Activated gamma-delta T cell treated with anti-CD3 and anti-CD28 coated beads, Interleukin-2, amount 50 U/mL, for 16 hours (primary cell): ENCODE data around the gene PRSS21.

ENCODE experiments used
- DNase-seq: peaks from one replicate; pipeline ENCODE4 v3.0.0-alpha.2; 2020; ENCODE audit warnings: low read depth

PRSS21 gene

GRCh38 chr16:2845116-2845515 lies 28.1 kb downstream of the PRSS21 start:
- no peak for DNase-seq

- no peak for DNase-seq
These were observed 29.7 kb downstream of the PRSS21 start for GRCh38 chr16:2846511-2847310.

GRCh38 chr16:2848933-2849725 lies 32.1 kb downstream of the PRSS21 start:
- DNase-seq: no peak

- no peak for DNase-seq
These were observed 35.1 kb downstream of the PRSS21 start for GRCh38 chr16:2852003-2852730.

GRCh38 chr16:2852731-2853507 lies 35.9 kb downstream of the PRSS21 start:
- DNase-seq: no peak

GRCh38 chr16:2853531-2854073 lies 36.6 kb downstream of the PRSS21 start:
- no peak for DNase-seq

DNA sequence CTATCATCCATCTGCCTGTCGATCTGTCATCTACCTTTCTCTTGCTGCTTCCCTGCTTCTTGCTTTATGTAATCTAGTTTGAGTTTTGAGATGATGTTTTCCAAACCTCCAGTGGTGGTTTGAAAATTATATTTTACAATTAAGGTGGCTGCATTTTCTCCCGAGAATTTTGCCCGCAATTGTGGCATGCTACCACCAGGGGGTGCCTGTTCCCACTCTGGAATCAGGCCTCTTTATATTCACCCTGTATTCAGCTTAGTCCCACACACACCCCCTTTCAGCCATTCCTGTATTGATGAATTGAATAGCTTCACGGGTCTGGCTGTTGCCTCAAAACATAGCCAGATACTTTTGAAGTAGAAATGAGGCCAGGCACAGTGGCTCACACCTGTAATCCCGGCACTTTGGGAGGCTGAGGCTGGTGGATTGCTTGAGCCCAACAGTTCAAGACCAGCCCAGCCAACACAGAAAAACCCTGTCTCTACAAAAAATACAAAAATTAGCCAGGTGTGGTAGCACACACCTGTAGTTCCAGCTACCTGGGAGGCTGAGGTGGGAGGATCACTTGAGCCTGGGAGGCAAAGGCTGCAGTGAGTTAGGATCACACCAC lies 37.8 kb downstream of the PRSS21 start:
- no peak for DNase-seq

- DNase-seq: no peak
These were observed 38.5 kb downstream of the PRSS21 start for GRCh38 chr16:2855536-2855935.

DNA sequence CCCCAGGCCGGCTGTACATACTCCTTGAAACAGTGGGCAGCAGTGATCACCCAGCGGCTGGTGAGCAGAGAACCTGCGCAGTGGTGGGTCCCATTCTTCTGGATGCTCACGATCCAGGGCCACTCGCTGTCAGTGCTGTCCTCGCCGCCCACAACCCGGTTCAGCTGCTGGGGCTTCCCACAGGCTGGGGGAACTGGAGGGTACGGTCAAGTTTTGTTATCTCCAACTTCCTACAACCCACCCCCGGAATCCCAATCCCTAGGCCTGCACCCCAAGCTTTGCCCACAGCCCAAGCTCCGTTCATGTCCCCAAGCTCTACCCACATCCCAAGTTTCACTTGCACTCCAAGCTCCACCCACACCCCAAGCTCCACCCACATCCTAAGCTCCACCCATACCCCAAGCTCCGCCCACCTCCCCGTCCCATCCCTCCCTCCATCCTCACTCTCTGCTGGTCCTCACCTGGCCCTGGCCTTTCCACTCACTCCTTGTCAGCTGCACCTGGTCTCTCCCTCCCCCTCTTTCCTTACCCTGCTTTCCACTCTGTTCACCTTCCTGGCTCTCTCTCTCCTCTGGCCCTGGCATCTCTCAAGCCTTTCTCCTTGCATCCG lies 39.1 kb downstream of the PRSS21 start:
- no peak for DNase-seq

- DNase-seq: no peak
These were observed 39.8 kb downstream of the PRSS21 start for GRCh38 chr16:2856686-2857450.

DNA sequence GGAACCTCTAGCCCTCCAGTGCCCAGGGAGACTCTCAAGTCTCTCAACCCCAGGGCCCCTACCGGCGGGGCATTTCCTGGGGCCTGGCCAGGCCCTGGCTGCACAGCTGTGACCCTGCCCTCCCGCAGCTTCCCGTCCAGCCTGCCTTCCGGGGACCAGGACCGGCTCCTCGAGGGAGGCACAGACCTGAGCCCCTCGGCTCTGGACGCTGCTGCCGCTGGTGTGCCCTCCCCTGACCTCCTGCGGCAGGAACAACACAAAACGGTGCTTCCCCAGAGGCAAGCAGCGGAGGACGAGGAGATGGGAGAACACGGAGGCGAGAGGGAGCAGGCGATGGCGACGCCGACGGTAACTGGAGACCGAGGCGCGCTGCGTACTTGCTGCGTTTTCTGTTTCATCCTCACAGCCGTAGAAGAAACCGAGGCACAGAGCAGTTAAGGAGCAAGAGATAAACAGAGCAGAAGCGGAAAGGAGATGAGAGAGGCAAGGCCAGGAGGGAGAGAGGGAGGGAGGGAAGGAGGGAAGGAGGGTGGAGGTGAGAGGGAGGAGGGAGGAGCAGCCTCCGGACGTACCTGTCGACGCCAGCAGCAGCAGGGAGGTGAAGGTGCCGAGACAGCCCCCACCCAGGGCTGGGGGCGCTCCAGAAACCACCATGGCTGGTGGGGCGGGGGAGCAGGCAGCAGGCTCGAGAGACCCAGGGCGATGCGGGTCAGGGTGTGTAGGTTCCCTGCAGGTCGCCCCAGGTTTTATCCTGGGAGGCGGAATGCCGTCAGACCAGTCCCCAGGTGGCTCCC lies 40.6 kb downstream of the PRSS21 start, which contains the start of gene PRSS22:
Gene PRSS22, minus strand, starts transcription at position 720 of the 794 bp plus-strand sequence. Its CDS starts 66 bp downstream, at position 654.
- DNase-seq: no peak

- no peak for DNase-seq
These were observed 41.4 kb downstream of the PRSS21 start for GRCh38 chr16:2858245-2859025.

GRCh38 chr16:2859686-2860265 lies 42.7 kb downstream of the PRSS21 start:
- no peak for DNase-seq

- no peak for DNase-seq
These were observed 44.0 kb downstream of the PRSS21 start for GRCh38 chr16:2860826-2861567.

DNA sequence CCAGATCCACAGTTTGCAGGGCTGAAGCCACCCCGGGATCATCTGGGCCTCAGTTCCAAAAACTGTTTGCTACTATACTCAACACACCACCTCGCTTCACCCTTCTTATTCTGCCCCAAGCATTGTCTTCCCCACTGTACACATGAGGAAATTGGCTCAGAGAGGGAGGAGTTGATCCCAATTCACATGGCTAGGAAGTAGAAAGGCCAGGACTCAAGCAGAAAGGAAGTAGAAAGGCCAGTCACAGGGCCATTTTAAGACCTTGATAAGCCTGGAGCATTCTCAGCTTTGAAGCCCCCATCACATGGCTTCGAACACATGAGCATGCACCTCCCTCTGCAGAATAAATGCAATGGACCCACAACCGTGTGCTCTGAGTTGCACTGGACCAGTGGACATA lies 48.6 kb downstream of the PRSS21 start:
- DNase-seq: no peak

- DNase-seq: no peak
These were observed 49.4 kb downstream of the PRSS21 start for GRCh38 chr16:2866431-2866830.

- no peak for DNase-seq
These were observed 50.6 kb downstream of the PRSS21 start for GRCh38 chr16:2867661-2867986.
